B cell (primary cell): ENCODE measurements around the gene TTC13. TPM values are rescaled to one million over a fixed set of nuclear protein-coding genes. Genes with fewer than 3 reads are reported as not detected.

ENCODE experiments used
- ATAC-seq: fragments of 200-7000 bp; cut with Tn5 transposase; one replicate; pipeline ENCODE4 v1.10.0; 2021; ENCODE audit warnings: low read depth, mild to moderate bottlenecking, moderate number of reproducible peaks, moderate library complexity
- CTCF ChIA-PET: fragments of 350-600 bp; sonication (Branson Sonifier 250); formaldehyde crosslinking; loops from one replicate; lab custom pipeline; 2021; ENCODE audit warnings: antibody characterized with exemption, inconsistent platforms; lab: Charles Lee
- POLR2A ChIA-PET: fragments of 350-600 bp; sonication (Branson Sonifier 250); formaldehyde crosslinking; loops from one replicate; lab custom pipeline; 2021; ENCODE audit warnings: antibody characterized with exemption; lab: Charles Lee
- DNase-seq: peaks from one replicate; pipeline ENCODE4 v3.0.0; 2013
- H2AFZ ChIP-seq: 2 replicates; pipeline ENCODE4 v1.6.1; 2012; ENCODE audit warnings: mild to moderate bottlenecking, low read depth, low read length; ENCODE audit not compliant: insufficient read depth, poor library complexity, severe bottlenecking
- H3K27ac ChIP-seq, 2 donors: 1 replicate in 1 of 2; 2 replicates in 1 of 2; pipeline ENCODE4 v1.5.1; 2012 to 2013; ENCODE audit warnings: low read length in 2 of 2, mild to moderate bottlenecking in 2 of 2, moderate library complexity in 1 of 2
- H3K27me3 ChIP-seq, 4 experiments: fragments of 200-600 bp in 1 of 4; sonication (generic) in 1 of 4; replicated peaks in 1 of 4; 1 replicate in 2 of 4; 2 replicates in 2 of 4; pipeline versions ENCODE4 v1.6.1 to v1.7.0; 2013 to 2016; ENCODE audit warnings: low read length in 3 of 4, mild to moderate bottlenecking in 2 of 4, mixed read lengths in 1 of 4, moderate library complexity in 1 of 4; ENCODE audit not compliant: insufficient read depth in 4 of 4, control insufficient read depth in 3 of 4; ENCODE audit errors: control extremely low read depth in 1 of 4
- H3K36me3 ChIP-seq, 2 experiments: replicated peaks in 1 of 2; 1 replicate in 1 of 2; 2 replicates in 1 of 2; pipeline versions ENCODE4 v1.6.1 to v1.7.1; 2013; ENCODE audit warnings: low read length in 1 of 2; ENCODE audit not compliant: insufficient read depth in 2 of 2, control insufficient read depth in 1 of 2; ENCODE audit errors: control extremely low read depth in 1 of 2, extremely low read depth in 1 of 2
- H3K4me1 ChIP-seq, 2 donors: fragments of 200-600 bp in 1 of 2; sonication (generic) in 1 of 2; 1 replicate in 1 of 2; 2 replicates in 1 of 2; pipeline versions ENCODE4 v1.5.1 to v1.6.1; 2013 to 2017; ENCODE audit warnings: low read length in 2 of 2; ENCODE audit not compliant: control insufficient read depth in 2 of 2, insufficient read depth in 2 of 2
- H3K4me2 ChIP-seq: replicated peaks from 2 replicates; pipeline ENCODE3; 2012; ENCODE audit warnings: mild to moderate bottlenecking, low read depth, low read length; ENCODE audit not compliant: poor library complexity, severe bottlenecking
- H3K4me3 ChIP-seq, 5 experiments: fragments of 200-600 bp in 1 of 5; sonication (generic) in 1 of 5; 1 replicate in 3 of 5; 2 replicates in 2 of 5; pipeline versions ENCODE4 v1.5.1 to v1.7.0; 2011 to 2016; ENCODE audit warnings: low read length in 4 of 5, mild to moderate bottlenecking in 4 of 5, low read depth in 2 of 5, control low read depth in 1 of 5, moderate library complexity in 1 of 5; ENCODE audit not compliant: insufficient read depth in 1 of 5; ENCODE audit errors: control extremely low read depth in 1 of 5, extremely low read depth in 1 of 5
- H3K79me2 ChIP-seq: fragments of 200-600 bp; sonication (generic); one replicate; pipeline ENCODE4 v1.6.0; 2016; ENCODE audit warnings: low read length; ENCODE audit not compliant: control insufficient read depth, insufficient read depth
- H3K9ac ChIP-seq: fragments of 200-600 bp; sonication (generic); 2 replicates; pipeline ENCODE4 v1.6.1; 2017; ENCODE audit warnings: mild to moderate bottlenecking, low read length, moderate library complexity
- H3K9me3 ChIP-seq, 3 donors: one replicate each; pipeline versions ENCODE4 v1.6.1 to v1.7.1; 2013; ENCODE audit warnings: low read length in 2 of 3; ENCODE audit not compliant: control insufficient read depth in 2 of 3, insufficient read depth in 1 of 3; ENCODE audit errors: control extremely low read depth in 1 of 3
- H4K20me1 ChIP-seq: 2 replicates; pipeline ENCODE4 v1.6.0; 2012; ENCODE audit warnings: mild to moderate bottlenecking, low read length; ENCODE audit not compliant: insufficient read depth, control insufficient read depth, poor library complexity, severe bottlenecking
- H3K27ac Mint-ChIP-seq: one replicate; pipeline ENCODE4 v1.8.0; 2021; ENCODE audit warnings: mixed read lengths
- H3K27me3 Mint-ChIP-seq: one replicate; pipeline ENCODE4 v1.8.0; 2021; ENCODE audit warnings: mixed read lengths
- H3K4me1 Mint-ChIP-seq: one replicate; pipeline ENCODE4 v1.8.0; 2021; ENCODE audit warnings: mixed read lengths
- H3K4me3 Mint-ChIP-seq: one replicate; pipeline ENCODE4 v1.8.0; 2021; ENCODE audit warnings: mixed read lengths
- H3K9me3 Mint-ChIP-seq: one replicate; pipeline ENCODE4 v1.8.0; 2022; ENCODE audit warnings: mixed read lengths; ENCODE audit not compliant: insufficient read depth
- EZH2 ChIP-seq: IDR thresholded peaks from 2 replicates; pipeline ENCODE4 v1.6.1; 2012; ENCODE audit warnings: borderline replicate concordance, low read depth, mild to moderate bottlenecking, moderate library complexity, low read length; ENCODE audit not compliant: insufficient read depth, poor library complexity, severe bottlenecking
- WGBS: methylation state at CpG from one replicate; pipeline ENCODE4 v1.1.5; 2013; ENCODE audit warnings: missing lambda C conversion rate; ENCODE audit not compliant: insufficient coverage; 5-methylcytosine and 5-hydroxymethylcytosine counted together
- intact Hi-C: fragments of 100-400 bp; cut with micrococcal nuclease; formaldehyde crosslinking; loops from one replicate; pipeline ENCODE4 v1.10.0; 2022
- polyA plus RNA-seq: library from polyadenylated mRNA; depleted of rRNA; stranded (reverse); fragments of >200 nt; gene quantifications from 2 replicates; pipeline ENCODE4 v1.2.3, GENCODE V29; 2012
- total RNA-seq, 2 donors: library from RNA; stranded (reverse); fragments of 120-200 nt in 1 of 2; gene quantifications; 1 replicate in 1 of 2; 2 replicates in 1 of 2; pipeline versions ENCODE4 v1.2.3 to v1.2.4, GENCODE V29; 2013 to 2022
- TF ChIP-seq, protein P1 (sequence below): fragments of 200-600 bp; IDR thresholded peaks from one replicate; pipeline ENCODE4 v1.8.0; 2022; ENCODE audit warnings: antibody characterized with exemption, mild to moderate bottlenecking

Gene TTC13
- total and polyA plus RNA-seq, 2 donors (not counting 1 experiment from before 2014, with no cell fraction given): 33.9 to 55.0 TPM

DNA sequence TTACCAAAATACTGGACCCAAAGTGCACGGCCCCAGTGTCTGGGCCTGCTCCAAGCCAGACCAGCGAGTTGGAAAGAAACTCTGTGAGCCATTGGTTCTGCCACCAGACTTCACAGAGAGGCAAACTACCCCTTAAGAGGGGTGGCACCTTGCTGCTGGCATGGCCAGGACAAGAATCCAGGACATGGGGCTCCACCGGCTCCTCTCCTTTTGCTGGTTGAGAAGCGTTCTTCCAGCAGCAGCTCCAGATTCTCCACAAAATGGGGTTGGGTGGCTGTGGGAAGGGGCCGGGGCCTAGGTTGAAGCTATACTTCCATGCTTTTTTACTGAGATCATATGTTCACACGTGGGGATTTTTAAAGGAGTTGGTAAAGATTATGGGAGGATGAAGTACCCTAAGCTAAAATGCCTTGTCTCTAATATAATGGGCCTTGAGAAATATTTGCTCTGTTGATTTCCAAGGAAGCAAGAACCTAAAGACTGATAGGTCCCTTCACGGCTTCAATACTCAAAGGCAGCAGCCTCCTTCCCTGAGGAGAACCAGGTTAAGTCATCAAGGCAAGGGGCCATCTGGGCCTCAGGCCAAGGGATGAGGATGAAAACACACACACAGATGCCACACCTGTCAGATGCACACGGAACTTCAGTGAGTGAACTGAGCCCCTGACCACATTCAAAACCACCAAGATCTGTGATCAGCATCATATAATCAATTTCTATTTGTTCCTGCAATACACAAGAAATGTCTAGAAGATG is 113.4 kb downstream of the TTC13 start:
- H3K27ac ChIP-seq: no peak overlapping the region
- no peaks in the 10 kb centered on the region for H3K36me3 ChIP-seq
- no peak for DNase-seq
- H3K9me3 ChIP-seq: no peaks in the 10 kb centered on the region
- no peak overlapping the region for H3K4me2 ChIP-seq
- no peaks in the 10 kb centered on the region for H4K20me1 ChIP-seq
- Mint-ChIP-seq H3K4me3 (no peak overlapping the region), H3K27ac (no peak overlapping the region), H3K27me3 (peaks cover 18% of the 10 kb centered on the region), H3K4me1 (peaks cover 19% of the 10 kb centered on the region), H3K9me3 (no peaks in the 10 kb centered on the region)
- no peaks in the 10 kb centered on the region for H3K79me2 ChIP-seq
- peaks cover 13 to 16% of the 10 kb centered on the region in 2 donors for H3K4me1 ChIP-seq
- TF ChIP-seq, protein P1, sequence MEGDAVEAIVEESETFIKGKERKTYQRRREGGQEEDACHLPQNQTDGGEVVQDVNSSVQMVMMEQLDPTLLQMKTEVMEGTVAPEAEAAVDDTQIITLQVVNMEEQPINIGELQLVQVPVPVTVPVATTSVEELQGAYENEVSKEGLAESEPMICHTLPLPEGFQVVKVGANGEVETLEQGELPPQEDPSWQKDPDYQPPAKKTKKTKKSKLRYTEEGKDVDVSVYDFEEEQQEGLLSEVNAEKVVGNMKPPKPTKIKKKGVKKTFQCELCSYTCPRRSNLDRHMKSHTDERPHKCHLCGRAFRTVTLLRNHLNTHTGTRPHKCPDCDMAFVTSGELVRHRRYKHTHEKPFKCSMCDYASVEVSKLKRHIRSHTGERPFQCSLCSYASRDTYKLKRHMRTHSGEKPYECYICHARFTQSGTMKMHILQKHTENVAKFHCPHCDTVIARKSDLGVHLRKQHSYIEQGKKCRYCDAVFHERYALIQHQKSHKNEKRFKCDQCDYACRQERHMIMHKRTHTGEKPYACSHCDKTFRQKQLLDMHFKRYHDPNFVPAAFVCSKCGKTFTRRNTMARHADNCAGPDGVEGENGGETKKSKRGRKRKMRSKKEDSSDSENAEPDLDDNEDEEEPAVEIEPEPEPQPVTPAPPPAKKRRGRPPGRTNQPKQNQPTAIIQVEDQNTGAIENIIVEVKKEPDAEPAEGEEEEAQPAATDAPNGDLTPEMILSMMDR: no peak
- no peak for TF ChIP-seq EZH2
- H3K4me3 ChIP-seq: no peak overlapping the region
- H3K9ac ChIP-seq: no peak overlapping the region
- intact Hi-C loops: loop anchor here (5.0 kb wide), 1 partner anchor 177 kb away; the partner anchor contains the start of gene FAM89A
- no peak for ATAC-seq
- WGBS: 99% methylated on average over 6 of the region's 8 CpGs
- POLR2A ChIA-PET: no interaction called here
- no peak overlapping the region for H2AFZ ChIP-seq
- CTCF ChIA-PET: no interaction called here
- H3K27me3 ChIP-seq: peaks cover 0 to 23% (median 13%) of the 10 kb centered on the region in 4 experiments

GRCh38 chr1:230864441-230864840 is 114.2 kb downstream of the TTC13 start:
- Histone ChIP-seq H3K27me3 (peaks cover 0 to 17% (median 11%) of the 10 kb centered on the region in 4 experiments), H3K27ac (no peak overlapping the region), H3K9me3 (no peaks in the 10 kb centered on the region), H2AFZ (no peak overlapping the region), H3K4me3 (no peak overlapping the region), H4K20me1 (no peaks in the 10 kb centered on the region), H3K36me3 (no peaks in the 10 kb centered on the region), H3K4me1 (peaks cover 13 to 16% of the 10 kb centered on the region in 2 donors), H3K79me2 (no peaks in the 10 kb centered on the region), H3K9ac (no peak overlapping the region), H3K4me2 (no peak overlapping the region)
- DNase-seq: no peak
- ATAC-seq: no peak
- intact Hi-C loops: no loop called here
- no peak for TF ChIP-seq EZH2
- TF ChIP-seq, protein P1: no peak
- WGBS: 100% methylated on average over 5 of the region's 9 CpGs
- H3K27ac Mint-ChIP-seq: no peak overlapping the region
- H3K9me3 Mint-ChIP-seq: no peaks in the 10 kb centered on the region
- CTCF ChIA-PET: no interaction called here
- H3K4me3 Mint-ChIP-seq: no peak overlapping the region
- POLR2A ChIA-PET: no interaction called here
- peaks cover 19% of the 10 kb centered on the region for H3K4me1 Mint-ChIP-seq
- H3K27me3 Mint-ChIP-seq: peaks cover 11% of the 10 kb centered on the region
